HG03378 (cell line): Measurements from ENCODE around the gene HCAR2.
"Not testable (repeated sequence)": the region's sequence is repeated elsewhere in the genome, so short reads cannot be mapped to it uniquely, and the experiment has no call there.

Experiments
- ATAC-seq: cut with Tn5 transposase; IDR thresholded peaks from one replicate; pipeline ENCODE4 v1.9.1; 2021; ENCODE audit warnings: mild to moderate bottlenecking, moderate library complexity; ENCODE audit not compliant: unreplicated experiment

HCAR2 gene

DNA sequence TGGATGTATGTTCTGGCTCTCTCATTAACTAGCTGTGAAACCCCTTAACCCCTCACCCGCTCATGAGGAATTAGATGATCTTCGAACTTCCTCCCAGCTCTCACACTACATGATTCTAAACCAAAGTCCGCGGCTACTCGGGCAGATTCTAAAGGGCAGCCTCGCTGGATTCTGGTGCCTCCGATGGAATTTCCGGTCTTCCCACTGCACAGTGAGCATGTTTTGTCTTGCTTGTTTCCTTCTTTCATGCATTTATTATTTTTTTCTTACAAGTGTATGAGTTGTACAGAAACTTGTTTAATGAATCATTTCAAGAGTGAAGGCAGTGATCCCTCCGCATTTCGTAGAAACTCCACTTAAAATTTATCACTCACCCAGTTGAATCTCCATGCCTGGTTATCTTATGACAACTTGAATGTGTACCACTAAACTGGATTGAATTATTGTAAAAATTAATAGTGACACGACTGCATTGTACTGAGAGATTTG, 17.9 kb upstream of the HCAR2 start:
- no peak for ATAC-seq

DNA sequence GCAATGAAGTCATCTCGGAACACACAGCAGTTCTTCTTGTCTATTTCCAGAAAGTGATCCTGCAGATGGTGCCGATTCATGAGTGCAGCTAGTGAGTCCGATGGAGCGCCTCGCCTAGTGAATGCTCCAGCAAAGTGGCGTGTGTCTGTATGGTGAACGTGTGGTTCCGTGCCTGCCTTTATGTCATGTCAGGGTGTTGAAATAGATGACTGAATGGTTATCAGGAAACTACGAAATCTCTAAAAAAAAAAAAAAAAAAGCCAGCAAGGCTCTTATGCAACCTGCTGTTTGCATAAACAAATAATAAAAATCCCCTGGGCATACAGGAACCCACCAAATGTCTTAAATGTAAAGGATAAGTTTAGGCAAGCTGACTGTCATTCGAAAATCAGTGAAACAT, 13.5 kb upstream of the HCAR2 start, which contains the start of gene HCAR3:
Gene HCAR3 (minus strand): TSS at position 154 of the 400 bp plus-strand sequence. CDS start 74 bp downstream, at position 80.
- ATAC-seq = not testable (repeated sequence)

DNA sequence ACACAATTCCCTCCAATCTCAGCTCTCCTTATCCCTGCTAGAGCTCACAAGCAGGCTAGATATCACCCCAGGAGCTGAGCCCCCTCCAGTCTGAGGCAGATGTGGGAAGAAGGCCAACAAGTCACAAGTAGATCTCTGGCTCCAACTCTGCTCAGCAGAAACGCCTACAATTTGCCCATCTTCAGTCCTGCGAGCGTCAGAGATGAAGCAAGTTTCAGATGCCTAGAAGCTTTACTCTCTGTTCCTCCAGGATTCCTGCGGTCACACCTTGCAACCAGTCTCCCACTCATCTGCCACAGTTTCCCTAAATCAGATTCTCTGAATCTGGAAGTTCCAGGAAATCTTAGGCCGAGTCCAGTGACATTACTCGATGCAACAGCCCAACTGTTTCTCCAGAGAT, 12.1 kb upstream of the HCAR2 start:
- not testable (repeated sequence) for ATAC-seq

DNA sequence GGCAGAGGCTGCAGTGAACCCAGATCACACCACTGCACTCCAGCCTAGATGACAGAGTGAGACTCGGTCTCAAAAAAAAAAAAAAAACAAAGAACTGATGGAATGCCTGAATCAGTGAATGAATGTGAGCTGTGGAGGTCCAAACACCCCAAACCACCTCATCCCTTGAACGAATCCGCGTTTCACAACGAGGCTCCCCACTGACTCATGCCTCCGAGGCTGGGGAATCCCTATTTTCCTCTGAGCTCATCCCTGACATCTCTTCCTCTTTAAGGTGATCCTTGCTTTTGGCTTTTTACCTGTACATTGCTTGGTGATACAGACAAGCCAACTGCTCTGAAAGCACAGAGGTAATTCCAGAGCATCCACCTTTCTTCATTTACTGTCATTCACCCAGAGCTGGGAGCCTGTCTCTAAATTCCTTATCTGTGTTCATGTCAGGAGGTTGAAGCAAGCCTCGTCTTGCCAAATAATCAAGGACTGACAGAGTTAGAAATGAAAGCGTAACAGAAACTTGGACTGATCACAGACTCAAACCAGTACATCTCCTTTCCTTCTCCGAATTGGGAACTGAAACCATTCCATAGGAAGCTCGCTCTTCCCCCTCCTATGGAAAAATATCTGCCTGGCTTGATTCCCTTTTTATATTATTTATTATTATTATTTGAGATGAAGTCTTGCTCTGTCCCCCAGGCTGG, 10.5 kb upstream of the HCAR2 start:
- ATAC-seq = not testable (repeated sequence)

DNA sequence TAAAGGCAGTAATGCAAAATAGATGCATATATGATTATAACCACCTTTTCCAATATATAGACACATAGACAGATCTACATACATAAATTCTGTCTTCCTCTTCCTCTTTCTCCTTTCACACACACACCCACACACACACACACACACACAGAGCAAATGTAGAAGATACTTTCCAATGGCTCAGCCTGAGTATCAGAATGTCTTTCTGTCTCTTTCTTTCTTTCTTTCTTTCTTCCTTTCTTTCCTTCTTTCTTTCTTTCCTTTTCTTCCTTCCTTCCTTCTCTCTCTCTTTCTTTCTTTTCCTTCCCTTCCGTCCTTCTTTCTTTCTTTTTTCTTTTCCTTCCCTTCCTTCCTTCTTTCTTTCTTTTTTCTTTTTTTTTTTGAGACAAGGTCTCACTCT, 8.1 kb upstream of the HCAR2 start:
- not testable (repeated sequence) for ATAC-seq

DNA sequence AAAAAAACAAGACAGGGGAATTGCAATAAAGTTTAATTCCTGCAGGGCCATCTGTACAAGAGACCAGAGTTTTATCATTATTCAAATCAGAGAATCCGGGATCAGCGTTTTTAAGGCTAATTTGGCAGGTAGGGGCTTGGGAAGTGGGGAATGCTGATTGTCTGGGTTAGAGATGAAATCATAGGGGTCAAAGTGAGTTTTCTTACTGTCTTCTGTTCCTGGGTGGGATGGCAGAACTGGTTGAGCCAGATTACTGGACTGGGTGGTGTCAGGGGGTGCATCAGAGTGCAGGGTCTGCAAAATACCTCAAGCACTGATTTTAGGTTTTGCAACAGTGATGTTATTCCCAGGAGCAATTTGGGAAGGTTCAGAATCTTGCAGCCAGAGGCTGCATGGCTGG, 7.2 kb upstream of the HCAR2 start:
- ATAC-seq = not testable (repeated sequence)

DNA sequence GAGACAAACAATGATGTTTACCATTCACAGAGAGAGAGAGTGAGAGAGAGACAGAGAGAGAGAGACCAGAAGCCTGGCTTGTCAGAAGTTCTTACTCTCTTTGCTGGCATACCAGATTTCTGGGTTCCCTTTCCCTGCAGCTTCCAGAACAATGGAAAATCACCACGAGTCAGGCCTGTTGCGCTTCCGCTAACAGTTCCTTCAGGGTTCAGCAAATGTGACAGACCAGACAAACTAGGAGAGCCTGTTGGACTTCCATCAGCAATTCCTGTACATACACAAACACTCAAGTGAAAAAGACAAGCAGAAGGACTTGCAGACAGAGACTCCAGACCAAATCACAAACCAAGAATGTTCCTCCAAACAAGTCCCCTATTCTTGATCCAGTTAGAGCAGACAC, 6.1 kb upstream of the HCAR2 start:
- ATAC-seq = not testable (repeated sequence)

DNA sequence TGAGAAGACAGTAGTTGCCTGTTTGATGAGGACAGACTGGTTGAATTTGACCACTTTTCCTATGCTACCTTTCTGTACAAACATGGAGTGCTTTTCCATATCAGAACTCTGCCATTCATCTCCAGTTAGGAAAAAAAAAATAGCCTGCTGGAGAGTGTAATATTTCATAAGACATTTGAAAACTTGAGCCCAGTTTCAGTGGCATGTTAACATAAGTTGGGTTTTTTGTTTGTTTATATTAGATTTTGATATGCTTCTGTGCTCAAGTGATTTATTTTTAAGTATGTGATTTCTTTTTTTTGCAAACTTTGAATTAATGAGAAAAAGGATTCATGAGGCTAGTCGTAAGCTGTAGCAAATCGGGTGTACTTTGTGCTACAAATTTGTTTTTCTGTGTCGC, 684 bp upstream of the HCAR2 start:
- ATAC-seq = not testable (repeated sequence)

DNA sequence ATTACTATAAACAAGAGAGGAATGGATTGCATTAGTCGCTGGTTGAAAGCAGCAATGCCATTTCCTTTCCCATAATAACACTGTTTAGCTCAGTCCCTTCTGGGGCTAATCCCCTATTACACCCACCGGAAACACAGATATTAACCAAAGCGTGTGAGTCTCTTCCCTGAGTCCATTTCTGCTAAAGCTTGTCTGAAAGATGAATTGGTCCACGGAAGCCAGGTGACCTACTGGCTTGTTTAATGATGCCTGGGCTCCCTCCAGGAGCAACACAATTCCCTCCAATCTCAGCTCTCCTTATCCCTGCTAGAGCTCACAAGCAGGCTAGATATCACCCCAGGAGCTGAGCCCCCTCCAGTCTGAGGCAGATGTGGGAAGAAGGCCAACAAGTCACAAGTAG, 1.7 kb downstream of the HCAR2 start:
- not testable (repeated sequence) for ATAC-seq

DNA sequence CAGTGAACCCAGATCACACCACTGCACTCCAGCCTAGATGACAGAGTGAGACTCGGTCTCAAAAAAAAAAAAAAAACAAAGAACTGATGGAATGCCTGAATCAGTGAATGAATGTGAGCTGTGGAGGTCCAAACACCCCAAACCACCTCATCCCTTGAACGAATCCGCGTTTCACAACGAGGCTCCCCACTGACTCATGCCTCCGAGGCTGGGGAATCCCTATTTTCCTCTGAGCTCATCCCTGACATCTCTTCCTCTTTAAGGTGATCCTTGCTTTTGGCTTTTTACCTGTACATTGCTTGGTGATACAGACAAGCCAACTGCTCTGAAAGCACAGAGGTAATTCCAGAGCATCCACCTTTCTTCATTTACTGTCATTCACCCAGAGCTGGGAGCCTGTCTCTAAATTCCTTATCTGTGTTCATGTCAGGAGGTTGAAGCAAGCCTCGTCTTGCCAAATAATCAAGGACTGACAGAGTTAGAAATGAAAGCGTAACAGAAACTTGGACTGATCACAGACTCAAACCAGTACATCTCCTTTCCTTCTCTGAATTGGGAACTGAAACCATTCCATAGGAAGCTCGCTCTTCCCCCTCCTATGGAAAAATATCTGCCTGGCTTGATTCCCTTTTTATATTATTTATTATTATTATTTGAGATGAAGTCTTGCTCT, 3.0 kb downstream of the HCAR2 start:
- ATAC-seq = not testable (repeated sequence)

DNA sequence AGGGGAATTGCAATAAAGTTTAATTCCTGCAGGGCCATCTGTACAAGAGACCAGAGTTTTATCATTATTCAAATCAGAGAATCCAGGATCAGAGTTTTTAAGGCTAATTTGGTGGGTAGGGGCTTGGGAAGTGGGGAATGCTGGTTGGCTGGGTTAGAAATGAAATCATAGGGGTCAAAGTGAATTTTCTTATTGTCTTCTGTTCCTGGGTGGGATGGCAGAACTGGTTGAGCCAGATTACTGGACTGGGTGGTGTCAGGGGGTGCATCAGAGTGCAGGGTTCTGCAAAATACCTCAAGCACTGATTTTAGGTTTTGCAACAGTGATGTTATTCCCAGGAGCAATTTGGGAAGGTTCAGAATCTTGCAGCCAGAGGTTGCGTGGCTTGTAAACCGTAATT, 6.2 kb downstream of the HCAR2 start:
- ATAC-seq = not testable (repeated sequence)

DNA sequence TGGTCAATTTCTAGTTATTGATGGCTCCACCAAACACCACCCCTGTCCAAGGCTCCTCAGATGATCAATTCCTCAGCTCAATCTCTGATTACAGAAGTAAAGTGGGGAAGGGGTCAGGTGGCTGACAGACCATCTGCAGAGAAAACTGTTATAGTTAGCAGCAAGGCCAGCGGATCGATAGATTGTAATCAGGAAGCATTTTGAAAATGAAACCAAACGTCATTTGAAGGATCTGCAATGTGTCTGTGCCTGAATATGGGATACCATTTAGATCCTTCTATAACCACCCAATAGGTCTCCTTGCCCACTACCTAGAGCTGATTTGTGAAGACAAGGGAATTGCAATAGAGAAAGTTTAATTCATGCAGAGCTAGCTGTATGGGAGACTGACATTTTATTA, 11.6 kb downstream of the HCAR2 start:
- no peak for ATAC-seq

DNA sequence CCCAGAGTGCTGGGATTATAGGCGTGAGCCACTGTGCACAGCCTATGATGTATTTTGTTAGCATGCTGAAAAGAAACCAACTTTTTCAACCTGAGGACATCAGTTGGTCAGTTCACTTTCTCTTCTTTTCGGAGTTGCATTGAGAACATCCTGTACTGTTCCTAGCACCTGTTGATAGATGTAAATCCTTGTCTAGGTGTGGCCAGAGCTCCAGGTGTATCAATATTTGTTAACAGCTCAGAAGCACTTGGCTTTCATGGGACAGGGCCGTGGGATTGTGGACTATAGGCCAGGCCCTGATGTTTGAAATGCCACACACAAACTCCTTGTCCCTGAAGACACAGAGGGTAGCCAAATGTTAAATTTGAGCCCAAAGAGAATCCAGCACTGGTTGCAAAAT, 14.9 kb downstream of the HCAR2 start:
- ATAC-seq = no peak

DNA sequence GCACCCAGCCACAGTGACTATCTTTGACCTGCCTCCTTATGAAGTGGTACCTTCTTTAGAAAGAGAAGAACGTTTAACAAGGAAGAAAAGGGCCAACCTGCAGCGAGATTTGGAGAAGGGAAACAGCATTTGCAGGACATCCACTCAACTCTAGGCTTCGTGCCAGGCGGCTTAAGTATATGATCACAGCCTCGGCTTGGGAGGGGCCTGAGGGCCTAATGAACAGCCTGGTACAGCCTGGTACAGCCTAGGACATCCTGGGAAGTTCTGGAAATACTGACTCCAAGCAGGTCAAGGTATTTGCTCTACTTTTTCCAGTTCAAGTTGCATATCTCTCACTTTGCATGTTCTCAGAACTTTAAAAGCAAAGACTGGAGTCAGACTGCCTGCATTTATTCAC, 16.1 kb downstream of the HCAR2 start:
- no peak for ATAC-seq

DNA sequence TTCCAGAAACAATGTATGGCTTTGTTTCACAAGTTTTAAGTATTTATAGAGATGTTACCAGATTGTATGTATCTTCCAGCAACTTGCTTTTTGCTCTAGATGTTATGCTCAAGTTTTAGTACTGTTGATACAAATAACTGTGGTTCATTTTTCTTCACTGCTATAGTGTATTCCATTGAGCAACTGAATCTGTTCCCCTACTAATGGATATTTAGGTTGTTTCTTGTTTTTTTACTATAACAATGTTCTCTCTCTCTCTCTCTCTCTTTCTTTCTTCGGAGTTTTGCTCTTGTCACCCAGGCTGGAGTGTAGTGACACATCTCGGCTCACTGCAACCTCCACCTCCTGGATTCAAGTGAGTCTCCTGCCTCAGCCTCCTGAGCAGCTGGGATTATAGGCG, 16.6 kb downstream of the HCAR2 start:
- no peak for ATAC-seq

DNA sequence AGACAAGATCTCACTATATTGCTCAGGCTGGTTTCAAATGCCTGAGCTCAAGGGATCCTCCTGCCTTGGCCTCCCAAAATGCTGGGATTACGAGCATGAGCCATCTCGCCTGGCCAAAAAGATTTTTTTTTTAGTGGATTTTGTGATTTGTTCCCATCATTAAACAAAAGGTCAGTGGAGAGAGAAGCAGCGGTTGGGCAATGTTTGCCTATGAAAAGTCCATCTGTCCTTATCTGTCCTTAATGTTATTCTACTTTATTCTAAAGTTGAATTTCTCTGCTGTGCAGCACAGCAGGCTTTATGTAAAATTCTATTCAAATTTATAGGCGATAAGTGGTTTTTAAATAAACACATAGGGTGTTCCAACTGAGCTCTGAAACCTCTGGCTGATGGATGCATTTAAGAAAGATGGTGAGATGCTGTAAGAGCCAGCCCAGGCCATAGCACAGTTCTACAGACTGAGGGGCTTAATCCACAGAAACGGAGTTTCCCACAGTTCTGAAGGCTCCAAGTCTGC, 18.8 kb downstream of the HCAR2 start:
- ATAC-seq = no peak

DNA sequence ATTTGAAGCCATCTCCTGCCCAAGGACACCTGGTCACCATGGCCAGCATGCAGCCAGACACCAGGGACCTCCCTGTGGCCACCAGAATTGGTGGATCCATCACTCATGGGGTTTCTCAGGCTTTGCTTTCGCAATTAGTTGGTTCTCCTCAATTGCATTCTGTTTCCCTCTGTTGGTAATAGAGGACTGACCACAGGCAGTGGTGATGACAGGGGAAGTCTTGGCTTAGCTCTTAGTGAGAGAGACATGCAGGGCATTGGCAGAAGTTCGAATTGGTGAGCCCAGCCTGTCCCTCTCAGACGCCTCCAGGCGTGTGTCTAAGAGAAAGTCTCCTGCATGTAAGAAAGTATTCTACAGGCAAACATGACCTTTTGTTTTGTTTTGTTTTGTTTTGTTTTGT, 21.3 kb downstream of the HCAR2 start:
- ATAC-seq = no peak

DNA sequence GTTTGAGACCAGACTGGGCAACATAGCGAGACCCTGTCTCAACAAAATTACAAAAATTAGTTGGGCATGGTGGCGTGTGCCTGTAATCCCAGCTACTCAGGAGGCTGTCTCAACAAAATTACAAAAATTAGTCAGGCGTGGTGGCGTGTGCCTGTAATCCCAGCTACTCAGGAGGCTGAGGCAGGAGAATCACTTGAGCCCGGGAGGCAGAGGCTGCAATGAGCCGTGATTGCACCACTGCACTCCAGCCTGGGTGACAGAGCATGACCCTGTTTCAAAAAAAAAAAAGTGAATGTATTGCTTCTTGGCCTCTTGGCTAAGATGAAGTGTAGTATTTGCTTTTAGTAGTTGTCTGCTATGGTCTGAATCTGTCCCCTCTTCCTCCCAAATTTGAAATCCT, 22.2 kb downstream of the HCAR2 start:
- ATAC-seq = not testable (repeated sequence)

DNA sequence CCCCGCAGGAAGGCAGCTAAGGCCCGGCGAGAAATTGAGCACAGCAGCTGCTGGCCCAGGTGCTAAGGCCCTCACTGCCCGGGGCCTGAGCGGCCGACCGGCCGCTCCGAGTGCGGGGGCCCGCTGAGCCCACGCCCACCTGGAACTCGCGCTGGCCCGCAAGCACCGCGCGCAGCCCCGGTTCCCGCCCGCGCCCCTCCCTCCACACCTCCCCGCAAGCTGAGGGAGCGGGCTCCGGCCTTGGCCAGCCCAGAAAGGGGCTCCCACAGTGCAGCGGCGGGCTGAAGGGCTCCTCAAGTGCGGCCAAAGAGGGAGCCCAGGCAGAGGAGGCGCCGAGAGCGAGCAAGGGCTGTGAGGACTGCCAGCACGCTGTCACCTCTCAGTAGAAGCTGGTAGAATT, 26.4 kb downstream of the HCAR2 start:
- not testable (repeated sequence) for ATAC-seq

DNA sequence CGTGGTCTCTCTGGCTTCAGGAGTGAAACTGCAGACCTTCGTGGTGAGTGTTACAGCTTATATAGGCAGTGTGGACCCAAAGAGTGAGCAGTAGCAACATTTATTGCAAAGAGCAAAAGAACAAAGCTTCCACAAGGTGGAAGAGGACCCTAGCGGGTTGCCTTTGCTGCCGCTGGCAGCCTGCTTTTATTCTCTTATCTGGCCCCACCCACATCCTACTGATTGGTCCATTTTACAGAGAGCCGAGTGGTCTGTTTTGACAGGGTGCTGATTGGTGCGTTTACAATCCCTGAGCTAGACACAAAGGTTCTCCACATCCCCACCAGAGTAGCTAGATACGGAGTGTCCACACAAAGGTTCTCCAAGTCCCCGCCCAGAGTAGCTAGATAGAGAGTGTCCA, 27.1 kb downstream of the HCAR2 start:
- not testable (repeated sequence) for ATAC-seq

DNA sequence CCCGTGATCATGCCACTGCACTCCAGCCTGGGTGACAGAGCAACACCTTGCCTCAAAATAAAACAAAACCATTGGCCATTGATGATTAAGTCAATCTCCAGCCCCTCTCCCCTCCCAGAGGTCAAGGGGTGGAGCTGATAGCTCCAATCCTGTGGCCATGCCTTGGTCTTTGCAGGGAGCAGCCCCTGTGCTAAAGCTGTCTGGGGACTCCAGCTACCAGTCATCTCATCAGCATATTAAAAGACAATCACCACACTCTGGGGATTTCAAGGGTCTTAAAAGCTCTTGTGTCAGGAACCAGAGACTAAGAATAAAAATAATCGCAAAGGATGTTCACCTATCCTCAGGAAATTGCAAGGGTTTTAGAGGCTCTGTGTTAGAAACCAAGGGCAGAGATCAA, 30.6 kb downstream of the HCAR2 start:
- no peak for ATAC-seq
